ENCODE data around the gene PRR3.

Gene PRR3

DNA sequence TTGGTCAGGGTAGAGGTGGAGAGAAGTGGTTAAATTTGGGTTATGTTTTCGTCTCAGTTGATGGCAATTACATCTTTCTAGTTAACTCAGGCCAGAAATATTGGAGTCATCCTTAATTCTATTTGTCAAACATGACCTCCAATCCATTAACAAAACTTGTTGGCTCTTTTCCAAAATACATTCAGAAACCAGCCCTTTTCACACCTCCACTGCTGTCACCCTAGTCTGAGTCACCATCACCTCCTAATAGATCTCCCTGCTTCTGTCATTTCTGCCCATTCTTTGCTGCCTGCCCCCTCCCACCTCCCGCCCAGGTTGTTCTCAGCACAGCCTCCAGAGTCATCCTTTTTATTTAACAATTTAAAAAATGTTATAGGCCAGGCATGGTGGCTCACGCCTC lies 11.2 kb downstream of the PRR3 start:
- Mint-ChIP-seq H3K4me3 (peak overlapping the region in 1 of 2 donors; percentile 20), H3K4me1 (ENCODE audit: low read depth in 2 of 2) (peaks cover 31 to 40% of the 10 kb centered on the region in 2 donors), H3K27me3 (no peaks in the 10 kb centered on the region), H3K9me3 (no peaks in the 10 kb centered on the region), H3K27ac (peak overlapping the region in 1 of 2 donors; percentile 33), H3K36me3 (ENCODE audit: insufficient read depth) (peaks cover 31% of the 10 kb centered on the region)
- ATAC-seq (replicated peaks), result peak; percentile 29
- DNase-seq, result peak; percentile 28 to 65 (median 29)

DNA sequence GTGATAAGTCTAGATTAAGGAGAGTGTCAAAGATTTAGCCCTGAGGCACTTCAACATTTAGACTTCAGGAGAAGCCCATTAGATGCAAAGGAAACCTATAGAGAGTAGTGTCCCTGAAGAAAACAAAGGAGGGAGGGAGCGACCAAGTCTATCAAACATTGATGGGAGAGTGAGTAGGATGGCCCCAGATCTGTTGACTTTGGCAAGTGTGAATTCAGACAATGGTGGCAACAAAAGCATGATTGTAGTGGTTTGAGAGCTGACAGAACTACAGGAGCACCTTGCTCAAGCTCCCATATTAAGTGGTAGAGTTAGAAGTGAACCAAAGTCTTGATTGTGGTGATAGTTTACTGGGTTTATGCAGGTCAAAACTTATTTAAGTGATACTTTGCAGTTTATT lies 13.2 kb downstream of the PRR3 start:
- Mint-ChIP-seq H3K4me3 (peak overlapping the region; percentile 90 to 96), H3K9me3 (no peaks in the 10 kb centered on the region), H3K27ac (peak overlapping the region; percentile 41 to 99), H3K36me3 (ENCODE audit: insufficient read depth) (peaks cover 36% of the 10 kb centered on the region), H3K4me1 (ENCODE audit: low read depth in 2 of 2) (peaks cover 40 to 54% of the 10 kb centered on the region in 2 donors), H3K27me3 (no peaks in the 10 kb centered on the region)
- ATAC-seq (replicated peaks), result no peak
- no peak for DNase-seq

DNA sequence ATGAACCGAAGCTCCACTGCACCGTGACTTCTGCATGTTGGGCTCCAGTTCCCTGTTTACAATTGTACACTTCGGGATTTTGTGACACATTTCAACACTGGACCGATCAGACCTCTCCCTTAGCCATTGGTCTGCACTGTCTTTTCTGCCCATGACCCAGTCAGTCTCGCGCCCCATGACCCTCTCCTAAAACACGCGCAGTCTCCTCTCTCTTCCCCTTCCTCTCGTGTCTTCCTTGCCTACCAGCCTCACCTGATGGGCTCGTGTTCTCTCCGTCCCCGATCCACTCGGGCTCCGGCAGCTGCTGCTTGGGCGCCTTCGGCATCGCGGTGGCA lies 13.6 kb downstream of the PRR3 start:
- H3K27ac Mint-ChIP-seq, result peak overlapping the region; percentile 96 to 99
- H3K36me3 Mint-ChIP-seq (ENCODE audit: insufficient read depth), result peaks cover 37% of the 10 kb centered on the region
- DNase-seq, result no peak
- no peaks in the 10 kb centered on the region for H3K9me3 Mint-ChIP-seq
- peak; percentile 16 for ATAC-seq (replicated peaks)
- H3K4me1 Mint-ChIP-seq (ENCODE audit: low read depth in 2 of 2), result peaks cover 40 to 54% of the 10 kb centered on the region in 2 donors
- H3K27me3 Mint-ChIP-seq, result no peaks in the 10 kb centered on the region
- H3K4me3 Mint-ChIP-seq, result peak overlapping the region; percentile 90 to 96

DNA sequence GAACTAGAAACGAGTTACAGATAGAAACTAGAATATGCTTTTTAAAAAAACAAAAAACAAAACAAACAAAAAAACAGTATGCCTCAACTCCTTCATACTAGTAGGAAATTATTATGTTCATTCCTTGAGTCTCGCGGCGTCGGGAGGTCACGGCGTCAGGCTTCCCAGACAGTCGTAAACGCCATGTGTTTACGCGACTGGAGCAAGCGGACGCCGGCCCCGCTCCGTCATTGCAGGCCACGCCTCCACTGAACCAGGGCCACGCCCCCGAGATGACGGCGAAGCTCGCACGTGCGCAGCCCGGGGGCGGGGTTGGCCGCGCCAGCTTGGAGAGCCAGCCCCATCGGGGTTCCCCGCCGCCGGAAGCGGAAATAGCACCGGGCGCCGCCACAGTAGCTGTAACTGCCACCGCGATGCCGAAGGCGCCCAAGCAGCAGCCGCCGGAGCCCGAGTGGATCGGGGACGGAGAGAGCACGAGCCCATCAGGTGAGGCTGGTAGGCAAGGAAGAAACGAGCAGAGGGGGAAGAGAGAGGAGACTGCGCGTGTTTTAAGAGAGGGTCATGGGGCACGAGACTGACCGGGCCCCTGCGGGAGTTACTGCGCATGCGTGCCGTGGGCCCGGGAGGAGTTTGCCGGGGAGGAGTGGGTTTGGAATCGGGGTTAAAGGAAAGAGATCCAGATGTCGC lies 14.1 kb downstream of the PRR3 start, which contains the start of gene ABCF1:
TSS of gene ABCF1 (plus strand) at position 368 of the 687 bp plus-strand sequence. CDS start at position 414, 46 bp downstream.
- peak; percentile 99 to 100 (median 100) for DNase-seq
- H3K4me3 Mint-ChIP-seq, result peak within 1 kb of the TSS; percentile 90 to 96
- peaks cover 40 to 54% of the 10 kb centered on the region in 2 donors for H3K4me1 Mint-ChIP-seq (ENCODE audit: low read depth in 2 of 2)
- peaks cover 37% of the 10 kb centered on the region for H3K36me3 Mint-ChIP-seq (ENCODE audit: insufficient read depth)
- peak within 1 kb of the TSS; percentile 96 to 99 for H3K27ac Mint-ChIP-seq
- no peaks in the 10 kb centered on the region for H3K9me3 Mint-ChIP-seq
- ATAC-seq (replicated peaks), result peak; percentile 93
- no peaks in the 10 kb centered on the region for H3K27me3 Mint-ChIP-seq

DNA sequence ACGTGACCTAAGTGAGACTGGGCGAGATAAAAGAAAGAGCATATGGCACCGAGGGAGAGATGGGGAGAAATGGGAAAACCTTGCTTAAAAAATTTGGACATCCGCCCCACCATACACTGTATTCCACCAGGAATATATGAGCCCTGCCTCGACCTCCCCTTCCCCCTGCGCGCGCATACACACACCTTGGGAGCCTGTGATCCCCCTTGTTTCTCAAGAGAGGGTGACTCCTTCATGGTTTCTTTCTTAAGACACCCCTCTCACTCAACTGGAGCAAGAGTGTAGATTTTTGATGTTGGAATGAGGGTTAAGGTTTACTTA lies 14.6 kb downstream of the PRR3 start:
- peaks cover 39% of the 10 kb centered on the region for H3K36me3 Mint-ChIP-seq (ENCODE audit: insufficient read depth)
- ATAC-seq (replicated peaks) (no peak), DNase-seq (no peak)
- no peaks in the 10 kb centered on the region for H3K9me3 Mint-ChIP-seq
- no peaks in the 10 kb centered on the region for H3K27me3 Mint-ChIP-seq
- H3K4me1 Mint-ChIP-seq (ENCODE audit: low read depth in 2 of 2), result peaks cover 43 to 59% of the 10 kb centered on the region in 2 donors
- H3K27ac Mint-ChIP-seq, result peak overlapping the region; percentile 96 to 99
- peak overlapping the region; percentile 90 to 96 for H3K4me3 Mint-ChIP-seq

DNA sequence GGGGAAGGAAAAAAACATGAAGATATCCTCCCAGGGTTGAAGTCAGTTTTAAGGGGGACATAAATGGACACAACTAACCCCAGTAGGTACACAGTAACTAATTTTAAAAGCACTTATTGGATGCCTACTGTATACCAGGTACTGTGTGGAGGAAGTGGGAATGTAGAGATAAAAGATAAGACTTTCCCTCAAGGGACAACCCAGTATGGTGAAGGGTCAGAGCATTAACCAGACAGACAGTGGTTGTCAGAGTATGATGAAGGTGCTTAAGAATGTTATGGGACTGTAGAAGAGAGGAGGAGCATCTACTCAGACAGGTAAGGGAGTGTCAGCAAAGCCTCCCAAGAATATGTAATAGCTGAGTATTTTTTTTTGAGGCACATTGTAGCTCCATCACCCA lies 15.1 kb downstream of the PRR3 start:
- Mint-ChIP-seq H3K36me3 (ENCODE audit: insufficient read depth) (peaks cover 40% of the 10 kb centered on the region), H3K9me3 (no peaks in the 10 kb centered on the region), H3K4me3 (peak overlapping the region; percentile 90 to 96), H3K4me1 (ENCODE audit: low read depth in 2 of 2) (peaks cover 45 to 63% of the 10 kb centered on the region in 2 donors), H3K27ac (peak overlapping the region; percentile 96 to 99), H3K27me3 (no peaks in the 10 kb centered on the region)
- ATAC-seq (replicated peaks) (no peak), DNase-seq (no peak)

DNA sequence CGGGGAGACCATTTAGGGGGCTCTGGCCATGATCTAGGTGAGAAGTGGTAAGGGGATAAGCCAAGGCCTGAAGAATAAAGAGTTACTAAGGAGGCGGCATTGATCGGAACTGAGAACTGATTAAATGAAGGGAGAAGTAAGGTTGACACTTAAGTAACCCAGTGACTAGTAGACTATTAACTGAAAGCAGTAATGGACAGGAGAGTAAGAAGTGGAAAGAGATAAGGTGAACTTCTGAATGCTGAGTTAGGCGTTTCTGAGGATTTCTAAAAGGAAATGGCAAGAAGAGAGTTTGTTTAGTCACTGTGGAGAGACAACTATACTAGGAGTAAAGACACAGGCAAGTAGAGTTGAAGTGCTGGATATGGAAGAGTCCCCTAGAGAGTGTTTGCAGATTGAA lies 16.0 kb downstream of the PRR3 start:
- DNase-seq (no peak), ATAC-seq (replicated peaks) (no peak)
- Mint-ChIP-seq H3K36me3 (ENCODE audit: insufficient read depth) (peaks cover 48% of the 10 kb centered on the region), H3K4me3 (peak overlapping the region in 1 of 2 donors; percentile 96), H3K27me3 (no peaks in the 10 kb centered on the region), H3K9me3 (no peaks in the 10 kb centered on the region), H3K27ac (peak overlapping the region; percentile 78 to 96), H3K4me1 (ENCODE audit: low read depth in 2 of 2) (peaks cover 45 to 67% of the 10 kb centered on the region in 2 donors)

DNA sequence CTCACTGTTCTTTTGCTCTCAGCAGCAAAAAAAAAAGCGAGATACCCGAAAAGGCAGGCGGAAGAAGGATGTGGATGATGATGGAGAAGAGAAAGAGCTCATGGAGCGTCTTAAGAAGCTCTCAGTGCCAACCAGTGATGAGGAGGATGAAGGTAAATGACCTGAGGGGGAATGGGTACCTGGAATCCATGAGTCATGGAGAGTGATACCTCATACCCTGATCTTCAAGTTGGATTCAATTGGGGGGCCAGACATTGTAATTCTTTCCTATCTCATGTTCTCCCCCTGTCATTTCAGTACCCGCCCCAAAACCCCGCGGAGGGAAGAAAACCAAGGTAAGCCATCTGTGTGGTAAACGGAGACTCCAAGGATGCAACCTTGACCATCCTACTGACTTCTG lies 21.0 kb downstream of the PRR3 start:
- peak overlapping the region in 1 of 2 donors; percentile 30 for H3K27ac Mint-ChIP-seq
- peaks cover 75% of the 10 kb centered on the region for H3K36me3 Mint-ChIP-seq (ENCODE audit: insufficient read depth)

DNA sequence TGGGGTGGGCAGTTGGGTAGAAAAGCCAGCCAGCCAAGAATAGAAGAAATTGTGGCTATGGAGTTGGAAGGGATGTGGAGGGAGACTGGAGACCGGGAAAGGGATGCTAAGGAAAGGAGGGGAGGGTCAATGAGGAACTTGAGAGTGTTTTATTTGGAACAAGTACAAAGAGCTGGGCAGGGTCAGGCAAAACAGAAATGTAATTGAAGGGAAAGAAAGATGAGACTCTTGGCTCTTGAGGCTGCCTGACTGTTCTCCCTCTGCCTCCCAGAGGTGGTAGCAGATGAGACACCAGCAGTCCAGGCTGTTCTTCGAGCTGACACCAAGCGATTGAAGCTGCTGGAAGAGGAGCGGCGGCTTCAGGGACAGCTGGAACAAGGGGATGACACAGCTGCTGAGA lies 26.8 kb downstream of the PRR3 start:
- Mint-ChIP-seq H3K27ac (peak overlapping the region; percentile 9 to 52), H3K4me3 (no peak overlapping the region), H3K27me3 (no peaks in the 10 kb centered on the region), H3K9me3 (no peaks in the 10 kb centered on the region), H3K4me1 (ENCODE audit: low read depth in 2 of 2) (peaks cover 2 to 3% of the 10 kb centered on the region in 2 donors), H3K36me3 (ENCODE audit: insufficient read depth) (peaks cover 94% of the 10 kb centered on the region)
- no peak for DNase-seq
- ATAC-seq (replicated peaks), result no peak

More for the DNA sequence above, 21.0 kb downstream of the PRR3 start:
- Mint-ChIP-seq H3K9me3 (no peaks in the 10 kb centered on the region), H3K4me1 (ENCODE audit: low read depth in 2 of 2) (peaks cover 16 to 36% of the 10 kb centered on the region in 2 donors), H3K27me3 (no peaks in the 10 kb centered on the region), H3K4me3 (no peak overlapping the region)
- ATAC-seq (replicated peaks), result no peak
- no peak for DNase-seq

DNA sequence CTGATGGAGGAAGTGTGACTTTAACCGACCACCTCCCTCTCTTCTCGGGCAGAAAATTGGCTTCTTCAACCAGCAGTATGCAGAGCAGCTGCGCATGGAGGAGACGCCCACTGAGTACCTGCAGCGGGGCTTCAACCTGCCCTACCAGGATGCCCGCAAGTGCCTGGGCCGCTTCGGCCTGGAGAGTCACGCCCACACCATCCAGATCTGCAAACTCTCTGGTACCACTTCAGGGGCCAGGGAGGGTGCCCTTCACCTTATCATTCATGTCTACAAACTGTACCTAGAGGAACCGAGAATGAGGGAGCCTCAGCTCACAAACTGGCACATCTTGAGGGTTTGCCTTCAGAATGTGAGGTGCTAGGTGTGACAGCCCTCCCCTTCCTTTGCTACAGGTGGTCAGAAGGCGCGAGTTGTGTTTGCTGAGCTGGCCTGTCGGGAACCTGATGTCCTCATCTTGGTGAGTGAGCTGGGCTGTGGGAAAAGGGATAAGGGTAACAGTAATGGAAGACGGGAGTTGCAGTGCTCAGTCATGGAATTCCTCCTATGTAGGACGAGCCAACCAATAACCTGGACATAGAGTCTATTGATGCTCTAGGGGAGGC lies 32.8 kb downstream of the PRR3 start:
- no peak overlapping the region for H3K4me3 Mint-ChIP-seq
- H3K9me3 Mint-ChIP-seq, result no peaks in the 10 kb centered on the region
- peaks cover 6 to 8% of the 10 kb centered on the region in 2 donors for H3K4me1 Mint-ChIP-seq (ENCODE audit: low read depth in 2 of 2)

DNA sequence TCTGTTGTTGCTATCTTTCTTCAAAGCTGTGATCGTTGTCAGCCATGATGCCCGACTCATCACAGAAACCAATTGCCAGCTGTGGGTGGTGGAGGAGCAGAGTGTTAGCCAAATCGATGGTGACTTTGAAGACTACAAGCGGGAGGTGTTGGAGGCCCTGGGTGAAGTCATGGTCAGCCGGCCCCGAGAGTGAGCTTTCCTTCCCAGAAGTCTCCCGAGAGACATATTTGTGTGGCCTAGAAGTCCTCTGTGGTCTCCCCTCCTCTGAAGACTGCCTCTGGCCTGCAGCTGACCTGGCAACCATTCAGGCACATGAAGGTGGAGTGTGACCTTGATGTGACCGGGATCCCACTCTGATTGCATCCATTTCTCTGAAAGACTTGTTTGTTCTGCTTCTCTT lies 33.4 kb downstream of the PRR3 start:
- peaks cover 81% of the 10 kb centered on the region for H3K36me3 Mint-ChIP-seq (ENCODE audit: insufficient read depth)
- no peak overlapping the region for H3K4me3 Mint-ChIP-seq
- ATAC-seq (replicated peaks), result no peak
- H3K27me3 Mint-ChIP-seq, result no peaks in the 10 kb centered on the region
- peak overlapping the region in 1 of 2 donors; percentile 62 for H3K27ac Mint-ChIP-seq
- no peaks in the 10 kb centered on the region for H3K9me3 Mint-ChIP-seq
- H3K4me1 Mint-ChIP-seq (ENCODE audit: low read depth in 2 of 2), result peaks cover 6 to 8% of the 10 kb centered on the region in 2 donors
- no peak for DNase-seq

More for the DNA sequence above, 32.8 kb downstream of the PRR3 start:
- H3K36me3 Mint-ChIP-seq (ENCODE audit: insufficient read depth), result peaks cover 83% of the 10 kb centered on the region
- no peak overlapping the region for H3K27ac Mint-ChIP-seq
- no peak for DNase-seq
- H3K27me3 Mint-ChIP-seq, result no peaks in the 10 kb centered on the region
- ATAC-seq (replicated peaks), result no peak

DNA sequence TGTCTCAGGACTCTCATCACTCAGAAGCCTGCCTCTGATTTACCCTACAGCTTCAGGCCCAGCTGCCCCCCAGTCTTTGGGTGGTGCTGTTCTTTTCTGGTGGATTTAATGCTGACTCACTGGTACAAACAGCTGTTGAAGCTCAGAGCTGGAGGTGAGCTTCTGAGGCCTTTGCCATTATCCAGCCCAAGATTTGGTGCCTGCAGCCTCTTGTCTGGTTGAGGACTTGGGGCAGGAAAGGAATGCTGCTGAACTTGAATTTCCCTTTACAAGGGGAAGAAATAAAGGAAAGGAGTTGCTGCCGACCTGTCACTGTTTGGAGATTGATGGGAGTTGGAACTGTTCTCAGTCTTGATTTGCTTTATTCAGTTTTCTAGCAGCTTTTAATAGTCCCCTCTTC lies 33.9 kb downstream of the PRR3 start:
- Mint-ChIP-seq H3K4me1 (ENCODE audit: low read depth in 2 of 2) (peaks cover 6 to 8% of the 10 kb centered on the region in 2 donors), H3K27ac (peak overlapping the region in 1 of 2 donors; percentile 62)
- DNase-seq, result no peak

DNA sequence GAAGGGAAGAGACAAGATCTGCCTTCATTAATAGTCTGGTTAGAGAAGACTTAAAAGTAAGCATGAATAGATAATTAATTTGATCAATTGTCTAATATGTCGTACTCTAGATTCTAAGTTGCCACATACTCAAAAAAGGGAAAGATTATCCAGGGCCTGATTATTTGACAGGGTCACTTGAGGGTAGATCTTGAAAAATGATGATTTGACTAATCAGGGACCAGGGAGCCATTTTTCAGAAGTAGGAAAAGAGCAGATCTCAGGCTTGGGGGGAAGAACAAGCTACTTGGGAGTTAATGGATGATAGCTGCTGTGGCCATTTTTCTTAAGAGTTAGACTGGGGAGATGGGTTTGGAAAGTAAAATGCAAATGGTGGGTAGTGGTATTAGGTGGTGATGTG lies 35.2 kb downstream of the PRR3 start:
- Mint-ChIP-seq H3K27me3 (no peaks in the 10 kb centered on the region), H3K27ac (peak overlapping the region in 1 of 2 donors; percentile 22), H3K36me3 (ENCODE audit: insufficient read depth) (peaks cover 66% of the 10 kb centered on the region), H3K4me1 (ENCODE audit: low read depth in 2 of 2) (peaks cover 9% of the 10 kb centered on the region in 2 donors), H3K9me3 (no peaks in the 10 kb centered on the region), H3K4me3 (no peak overlapping the region)
- ATAC-seq (replicated peaks), result no peak
- DNase-seq, result no peak

More for the DNA sequence above, 33.9 kb downstream of the PRR3 start:
- no peak for ATAC-seq (replicated peaks)
- H3K27me3 Mint-ChIP-seq, result no peaks in the 10 kb centered on the region
- no peak overlapping the region for H3K4me3 Mint-ChIP-seq
- peaks cover 76% of the 10 kb centered on the region for H3K36me3 Mint-ChIP-seq (ENCODE audit: insufficient read depth)
- no peaks in the 10 kb centered on the region for H3K9me3 Mint-ChIP-seq
